GM12878 (cell line): ENCODE data around the gene BBS12. TPM values are rescaled to one million over a fixed set of nuclear protein-coding genes. Genes with fewer than 3 reads are reported as not detected.

ENCODE experiments used
- ATAC-seq: fragments of 200-7000 bp; cut with Tn5 transposase; 3 replicates; pipeline ENCODE4 v1.9.1; 2020; ENCODE audit warnings: mild to moderate bottlenecking, moderate library complexity
- BruUV-seq: library from RNA; stranded (reverse); fragments of 400-500 nt; replicated peaks from 2 replicates; lab custom pipeline; 2021; lab: Mats Ljungman, UMichigan
- CTCF ChIA-PET: fragments of 300-600 bp; sonication (Branson Sonifier 250); formaldehyde crosslinking; extraction: SDS; loops from one replicate; lab custom pipeline; 2021; ENCODE audit warnings: inconsistent platforms; lab: Yijun Ruan, JAX
- POLR2A ChIA-PET: fragments of 350-600 bp; formaldehyde crosslinking; extraction: SDS; loops from one replicate; lab custom pipeline; 2021; ENCODE audit warnings: inconsistent platforms; lab: Charles Lee
- RAD21 ChIA-PET: fragments of 300-600 bp; sonication (Branson Sonifier 250); formaldehyde crosslinking; loops from one replicate; lab custom pipeline; 2023; ENCODE audit warnings: antibody characterized with exemption; ENCODE audit not compliant: unreplicated experiment; lab: Charles Lee
- SMC1A ChIA-PET: fragments of 300-600 bp; sonication (Branson Sonifier 250); formaldehyde crosslinking; loops from one replicate; lab custom pipeline; 2023; ENCODE audit not compliant: unreplicated experiment, uncharacterized antibody; lab: Charles Lee
- DNase-seq: peaks from one replicate; pipeline ENCODE4 v3.0.0-alpha.2; 2011; ENCODE audit warnings: low read depth, low spot score
- FAIRE-seq: peaks from 3 replicates; lab custom pipeline; 2011; peaks lifted over from hg19 to GRCh38; lab: Jason Lieb, UNC
- H2AFZ ChIP-seq: 2 replicates; pipeline ENCODE4 v1.6.0; 2011; ENCODE audit warnings: low read depth, low read length, control low read depth; ENCODE audit not compliant: control insufficient read depth
- H3K27ac ChIP-seq: 2 replicates; pipeline ENCODE4 v1.5.1; 2011; ENCODE audit warnings: control low read depth; ENCODE audit not compliant: control insufficient read depth, insufficient read depth
- H3K27me3 ChIP-seq, 2 experiments: replicated peaks in 1 of 2; 2 replicates each; pipeline versions ENCODE4 v1.6.0 to v1.6.1; 2011; ENCODE audit warnings: low read length in 1 of 2; ENCODE audit not compliant: control insufficient read depth in 2 of 2, insufficient read depth in 2 of 2
- H3K36me3 ChIP-seq, 2 experiments: 2 replicates each; pipeline ENCODE4 v1.5.1; 2011; ENCODE audit warnings: low read length in 1 of 2; ENCODE audit not compliant: control insufficient read depth in 2 of 2, insufficient read depth in 2 of 2
- H3K4me1 ChIP-seq: 2 replicates; pipeline ENCODE4 v1.6.1; 2011; ENCODE audit warnings: mild to moderate bottlenecking, low read length, moderate library complexity, mixed read lengths; ENCODE audit not compliant: control insufficient read depth, insufficient read depth
- H3K4me2 ChIP-seq: 2 replicates; pipeline ENCODE4 v1.6.0; 2011; ENCODE audit warnings: control low read depth; ENCODE audit not compliant: control insufficient read depth, insufficient read depth
- H3K4me3 ChIP-seq: fragments of 200-600 bp; sonication (generic); 2 replicates; pipeline ENCODE4 v1.5.1; 2016
- H3K79me2 ChIP-seq: 2 replicates; pipeline ENCODE4 v1.6.0; 2011; ENCODE audit warnings: low read length; ENCODE audit not compliant: control insufficient read depth, insufficient read depth
- H3K9ac ChIP-seq: 2 replicates; pipeline ENCODE4 v1.8.0; 2011; ENCODE audit warnings: low read length, control low read depth, mixed read lengths; ENCODE audit not compliant: control insufficient read depth, insufficient read depth
- H3K9me3 ChIP-seq: replicated peaks from 3 replicates; pipeline ENCODE4 v1.5.1; 2011; ENCODE audit warnings: mild to moderate bottlenecking, low read length; ENCODE audit not compliant: control insufficient read depth, insufficient read depth
- H4K20me1 ChIP-seq: 2 replicates; pipeline ENCODE4 v1.6.0; 2011; ENCODE audit not compliant: control insufficient read depth, insufficient read depth
- ATF2 ChIP-seq: IDR thresholded peaks from 2 replicates; pipeline ENCODE4 v1.6.1; 2012; ENCODE audit warnings: low read length, inconsistent platforms
- ATF7 ChIP-seq: fragments of 450-650 bp; IDR thresholded peaks from 2 replicates; pipeline ENCODE4 v1.6.1; 2016; ENCODE audit warnings: low read depth, mild to moderate bottlenecking
- CBX3 ChIP-seq: fragments of 200-600 bp; sonication (generic); IDR thresholded peaks from 2 replicates; pipeline ENCODE4 v1.6.1; 2016; ENCODE audit warnings: low read depth, borderline replicate concordance
- E2F8 ChIP-seq: fragments of 450-650 bp; IDR thresholded peaks from 2 replicates; pipeline ENCODE4 v1.6.1; 2018; ENCODE audit warnings: mild to moderate bottlenecking, low read depth, moderate library complexity; ENCODE audit not compliant: partially characterized antibody
- FOXM1 ChIP-seq: IDR thresholded peaks from 2 replicates; pipeline ENCODE4 v1.6.1; 2012; ENCODE audit warnings: low read depth, mild to moderate bottlenecking, inconsistent platforms, low read length, moderate library complexity
- IKZF2 ChIP-seq, 2 experiments: fragments of 450-650 bp; IDR thresholded peaks; 2 replicates each; pipeline ENCODE4 v1.6.1; 2017; ENCODE audit warnings: mild to moderate bottlenecking in 2 of 2, moderate library complexity in 2 of 2
- IRF4 ChIP-seq: IDR thresholded peaks from 2 replicates; pipeline ENCODE4 v1.6.1; 2011; ENCODE audit warnings: low read depth, low read length
- JUNB ChIP-seq: IDR thresholded peaks from 2 replicates; pipeline ENCODE4 v1.6.1; 2016; ENCODE audit warnings: antibody characterized with exemption, mild to moderate bottlenecking
- JUND ChIP-seq: IDR thresholded peaks from 2 replicates; pipeline ENCODE4 v1.6.1; 2012; ENCODE audit warnings: low read depth, mild to moderate bottlenecking, low read length, improper control_type of control experiment, moderate library complexity
- MEF2A ChIP-seq: IDR thresholded peaks from 2 replicates; pipeline ENCODE4 v1.6.1; 2011; ENCODE audit warnings: low read depth, mild to moderate bottlenecking, low read length, moderate library complexity; ENCODE audit not compliant: insufficient read depth
- MYB ChIP-seq: fragments of 150-350 bp; IDR thresholded peaks from 2 replicates; pipeline ENCODE4 v1.6.1; 2014; ENCODE audit warnings: mild to moderate bottlenecking, low read depth, low read length, borderline replicate concordance
- NFIC ChIP-seq: IDR thresholded peaks from 2 replicates; pipeline ENCODE4 v1.6.1; 2012; ENCODE audit warnings: low read depth, mild to moderate bottlenecking, inconsistent platforms, low read length, moderate library complexity
- NR2C2 ChIP-seq: IDR thresholded peaks from 2 replicates; pipeline ENCODE4 v1.6.1; 2011; ENCODE audit warnings: borderline replicate concordance, low read depth; ENCODE audit not compliant: control insufficient read depth, insufficient read length
- PML ChIP-seq: IDR thresholded peaks from 2 replicates; pipeline ENCODE4 v1.6.1; 2012; ENCODE audit warnings: low read length, inconsistent platforms
- RUNX3 ChIP-seq: IDR thresholded peaks from 2 replicates; pipeline ENCODE4 v1.6.1; 2012; ENCODE audit warnings: low read length, inconsistent platforms
- SMAD1 ChIP-seq: fragments of 450-650 bp; IDR thresholded peaks from 2 replicates; pipeline ENCODE4 v1.6.1; 2018; ENCODE audit warnings: mild to moderate bottlenecking, low read depth; ENCODE audit not compliant: partially characterized antibody
- TCF3 ChIP-seq: IDR thresholded peaks from 2 replicates; pipeline ENCODE4 v1.6.1; 2012; ENCODE audit warnings: low read depth, mild to moderate bottlenecking, low read length, borderline replicate concordance; ENCODE audit not compliant: insufficient read depth
- ZNF384 ChIP-seq: IDR thresholded peaks from 2 replicates; pipeline ENCODE4 v1.6.1; 2012; ENCODE audit warnings: low read depth, mild to moderate bottlenecking, low read length, improper control_type of control experiment, borderline replicate concordance
- WGBS: methylation state at CpG from one replicate; pipeline ENCODE4 v1.1.6; 2016; ENCODE audit warnings: low lambda C conversion rate; ENCODE audit not compliant: insufficient replicate concordance, insufficient coverage; ENCODE audit errors: missing lambda C conversion rate; 5-methylcytosine and 5-hydroxymethylcytosine counted together
- in situ Hi-C: fragments of 300-500 bp; cut with MboI; formaldehyde crosslinking; loops from 9 replicates; pipeline ENCODE4 v1.14.3; 2018; ENCODE audit warnings: mixed read lengths
- intact Hi-C: fragments of 100-400 bp; cut with micrococcal nuclease; formaldehyde crosslinking; loops from one replicate; pipeline ENCODE4 v1.14.2; 2022; ENCODE audit not compliant: unreplicated experiment
- polyA plus RNA-seq, 11 experiments: library from polyadenylated mRNA; depleted of rRNA in 4 of 11; unstranded in 6 of 11; stranded (reverse) in 5 of 11; fragments of >200 nt; fragmentation: Nextera tagmentation in 4 of 11; fragmentation: Illumina TruSeq in 1 of 11; extraction: Ambion mirVana in 4 of 11; extraction: Trizol in 1 of 11; gene quantifications; 1 replicate in 1 of 11; 2 replicates in 10 of 11; pipeline versions ENCODE4 v1.2.1 to v1.2.3, GENCODE V29; 2011 to 2016; ENCODE audit warnings: inconsistent platforms in 2 of 11, missing spikeins in 2 of 11, low read depth in 1 of 11
- total RNA-seq, 4 experiments: library from RNA; depleted of rRNA in 3 of 4; stranded (reverse); fragments of >200 nt in 3 of 4; fragmentation: Illumina TruSeq in 1 of 4; extraction: Trizol in 1 of 4; gene quantifications; 2 replicates each; pipeline versions ENCODE4 v1.2.1 to v1.2.3, GENCODE V29; 2013 to 2021

Gene BBS12
- total and polyA plus RNA-seq, 10 of the 15 experiments (the other 5 are each of a cell fraction or from before 2014, with no cell fraction given) = 0.15 to 0.63 (median 0.42) TPM

- TF ChIP-seq ATF7 = no peak
Measured at GRCh38 chr4:122764071-122764820, 31.7 kb downstream of the BBS12 start (continued).

- ChIA-PET RAD21 (no interaction called here), CTCF (interaction anchor here (0.8 to 5.3 kb wide), 4 partner anchors 15 to 166 kb away, joined by 3 to 15 read pairs (median 6); partner anchors contain the start of gene BBS12), SMC1A (interaction anchor here (0.8 to 1.1 kb wide), 3 partner anchors 9 to 155 kb away, joined by 4 to 6 read pairs (median 5); no protein-coding TSS in a partner anchor), POLR2A (no interaction called here)
- no peak overlapping the region for H3K27ac ChIP-seq
- BruUV-seq = no TSS peak
- intact Hi-C loops (loop anchor here (5.0 kb wide), 1 partner anchor 62 kb away; the partner anchor contains the start of gene FGF2), in situ Hi-C loops (no loop called here)
- FAIRE-seq = peak; percentile 73
- H3K4me3 ChIP-seq = no peak overlapping the region
- no peak overlapping the region for H3K9ac ChIP-seq
- no peaks in the 10 kb centered on the region for H3K9me3 ChIP-seq
- 0% methylated on average over 1 of the region's 1 CpG for WGBS
- no peak for DNase-seq
- H3K27me3 ChIP-seq = no peaks in the 10 kb centered on the region
- H3K36me3 ChIP-seq = no peaks in the 10 kb centered on the region
- ATAC-seq = peak; percentile 64
- H3K79me2 ChIP-seq = no peaks in the 10 kb centered on the region
- H4K20me1 ChIP-seq = no peaks in the 10 kb centered on the region
- no peak overlapping the region for H2AFZ ChIP-seq
- TF ChIP-seq NFIC = peak; percentile 81
- 0 out of 2 replicates have a peak, but pooled peaks have one; percentile 54 for TF ChIP-seq MEF2A
- TF ChIP-seq NR2C2 = no peak
- TF ChIP-seq ATF2 = peak; percentile 51; the same call in 1 of the 2 replicates
- TF ChIP-seq ZNF384 = no peak
- no peak for TF ChIP-seq MYB
- TF ChIP-seq RUNX3 = peak; percentile 40; the same call in 1 of the 2 replicates
- TF ChIP-seq TCF3 = no peak
- TF ChIP-seq IKZF2 (IDR thresholded peaks at IDR 0.05) = no peak
- TF ChIP-seq CBX3 = no peak
- TF ChIP-seq PML = no peak
- peak; percentile 40; the same call in 1 of the 2 replicates for TF ChIP-seq IRF4
- TF ChIP-seq FOXM1 = peak; percentile 59; the same call in 1 of the 2 replicates
- peak; percentile 79 for TF ChIP-seq JUNB
- TF ChIP-seq E2F8 = no peak
- no peak for TF ChIP-seq SMAD1
- no peak for TF ChIP-seq JUND
- peak overlapping the region; percentile 30; the same call in 1 of the 2 replicates for H3K4me2 ChIP-seq
- H3K4me1 ChIP-seq = peaks cover 18% of the 10 kb centered on the region
Measured at GRCh38 chr4:122764821-122765215, 32.3 kb downstream of the BBS12 start.
